ENCODE results near the gene MTFR2. TPM values are rescaled to one million over a fixed set of nuclear protein-coding genes. Genes with fewer than 3 reads are reported as not detected.

Gene MTFR2
- total and polyA plus RNA-seq, 3 donors from 2014 or later, result 8.3 to 21.1 (median 8.8) TPM

GRCh38 chr6:136210398-136211165 is 39.5 kb downstream of the MTFR2 start:
- Histone ChIP-seq H3K27ac (no peak overlapping the region), H3K27me3 (no peaks in the 10 kb centered on the region), H3K4me1 (no peaks in the 10 kb centered on the region), H3K36me3 (ENCODE audit: low read depth, missing control alignments) (no peaks in the 10 kb centered on the region), H3K9me3 (no peaks in the 10 kb centered on the region), H3K4me3 (no peak overlapping the region)
- no peak for DNase-seq
- intact Hi-C loops (cut with DNase I; ENCODE audit: low total_unique reads), result no loop called here
- TF ChIP-seq POLR2A (IDR thresholded peaks at IDR 0.05), result no peak
- no peak for TF ChIP-seq CTCF (IDR thresholded peaks at IDR 0.05)
- 84 to 86% methylated on average over 13 of the region's 13 CpGs for WGBS, 2 donors

DNA sequence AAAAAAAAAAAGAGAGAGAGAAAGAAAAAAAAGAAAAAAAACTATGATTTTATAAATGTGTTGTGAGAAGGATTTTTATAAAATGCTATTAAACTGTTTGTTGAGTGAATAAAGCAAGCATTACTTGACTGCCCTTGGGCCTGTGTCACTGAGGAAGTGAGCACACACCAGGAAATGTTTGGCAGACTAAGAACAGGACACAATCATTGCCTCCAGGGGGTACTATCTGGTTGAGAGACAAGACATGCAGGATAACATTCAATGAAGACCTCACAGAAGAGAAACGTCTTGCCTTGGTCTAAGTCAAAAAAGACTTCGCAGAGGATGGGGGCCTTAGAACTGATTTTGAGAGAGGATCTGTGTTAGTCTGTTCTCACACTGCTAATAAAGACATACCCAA is 40.6 kb downstream of the MTFR2 start:
- no peak for DNase-seq
- intact Hi-C loops (cut with DNase I; ENCODE audit: low total_unique reads), result no loop called here
- Histone ChIP-seq H3K4me1 (no peaks in the 10 kb centered on the region), H3K27ac (no peak overlapping the region), H3K27me3 (no peaks in the 10 kb centered on the region), H3K36me3 (ENCODE audit: low read depth, missing control alignments) (no peaks in the 10 kb centered on the region), H3K4me3 (no peak overlapping the region), H3K9me3 (no peaks in the 10 kb centered on the region)
- 85 to 97% methylated on average over 2 of the region's 2 CpGs for WGBS, 2 donors
- no peak for TF ChIP-seq CTCF (IDR thresholded peaks at IDR 0.05)
- no peak for TF ChIP-seq POLR2A (IDR thresholded peaks at IDR 0.05)

- no peak for DNase-seq
- WGBS, 2 donors, result 92 to 93% methylated on average over 4 of the region's 4 CpGs
- Histone ChIP-seq H3K4me3 (no peak overlapping the region), H3K36me3 (ENCODE audit: low read depth, missing control alignments) (no peaks in the 10 kb centered on the region), H3K4me1 (no peaks in the 10 kb centered on the region), H3K27ac (no peak overlapping the region), H3K27me3 (no peaks in the 10 kb centered on the region), H3K9me3 (no peaks in the 10 kb centered on the region)
- intact Hi-C loops (cut with DNase I; ENCODE audit: low total_unique reads), result no loop called here
- no peak for TF ChIP-seq POLR2A (IDR thresholded peaks at IDR 0.05)
- no peak for TF ChIP-seq CTCF (IDR thresholded peaks at IDR 0.05)
Measured at GRCh38 chr6:136208783-136209182, 41.3 kb downstream of the MTFR2 start.

- WGBS, 2 donors, result 86 to 89% methylated on average over 5 of the region's 5 CpGs
- DNase-seq, result no peak
Measured at GRCh38 chr6:136201732-136202131, 48.4 kb downstream of the MTFR2 start.

More at GRCh38 chr6:136201732-136202131, 48.4 kb downstream of the MTFR2 start:
- Histone ChIP-seq H3K27me3 (no peaks in the 10 kb centered on the region), H3K9me3 (no peaks in the 10 kb centered on the region), H3K27ac (no peak overlapping the region), H3K4me1 (no peaks in the 10 kb centered on the region), H3K36me3 (ENCODE audit: low read depth, missing control alignments) (no peaks in the 10 kb centered on the region), H3K4me3 (no peak overlapping the region)
- intact Hi-C loops (cut with DNase I; ENCODE audit: low total_unique reads), result no loop called here
- no peak for TF ChIP-seq CTCF (IDR thresholded peaks at IDR 0.05)
- TF ChIP-seq POLR2A (IDR thresholded peaks at IDR 0.05), result no peak
